H1 (cell line): ENCODE data around the gene SLC1A1. TPM values are rescaled to one million over a fixed set of nuclear protein-coding genes. Genes with fewer than 3 reads are reported as not detected.

Source experiments
- BACH1 ChIP-seq: IDR thresholded peaks from 2 replicates; pipeline ENCODE4 v1.6.1; 2012; ENCODE audit warnings: low read length, improper control_type of control experiment
- BCL11A ChIP-seq, 2 experiments: IDR thresholded peaks; one replicate each; pipeline ENCODE4 v1.6.1; 2011; ENCODE audit warnings: low read depth in 2 of 2, low read length in 2 of 2, mild to moderate bottlenecking in 2 of 2
- CBX5 ChIP-seq: fragments of 300-800, 300-1000 bp; sonication (generic); IDR thresholded peaks from 2 replicates; pipeline ENCODE4 v1.7.1; 2016; ENCODE audit warnings: antibody characterized with exemption, low read length, low read depth
- CHD7 ChIP-seq: fragments of 300-600 bp; sonication (generic); IDR thresholded peaks from 2 replicates; pipeline ENCODE4 v1.7.1; 2012; ENCODE audit warnings: low read length, moderate library complexity, mild to moderate bottlenecking, inconsistent platforms; ENCODE audit not compliant: insufficient replicate concordance
- EP300 ChIP-seq, 2 experiments: IDR thresholded peaks; 1 replicate in 1 of 2; 2 replicates in 1 of 2; pipeline ENCODE4 v1.6.1; 2011 to 2012; ENCODE audit warnings: low read depth in 2 of 2, low read length in 2 of 2, mild to moderate bottlenecking in 2 of 2, borderline replicate concordance in 1 of 2, inconsistent platforms in 1 of 2, moderate library complexity in 1 of 2
- FOSL1 ChIP-seq: IDR thresholded peaks from 2 replicates; pipeline ENCODE4 v1.6.1; 2011; ENCODE audit warnings: mild to moderate bottlenecking, low read depth, low read length, moderate library complexity; ENCODE audit not compliant: insufficient read depth
- GABPA ChIP-seq: IDR thresholded peaks from 2 replicates; pipeline ENCODE4 v1.6.1; 2011; ENCODE audit warnings: mild to moderate bottlenecking, low read length, moderate library complexity, borderline replicate concordance; ENCODE audit not compliant: insufficient read depth
- RNF2 ChIP-seq: fragments of 200-900, 300-1000 bp; sonication (generic); IDR thresholded peaks from 2 replicates; pipeline ENCODE4 v1.7.1; 2016; ENCODE audit warnings: borderline replicate concordance, low read depth, mild to moderate bottlenecking, antibody characterized with exemption, low read length; ENCODE audit not compliant: poor library complexity, severe bottlenecking; ENCODE audit errors: missing control alignments
- SIN3A ChIP-seq, 2 experiments: IDR thresholded peaks in 1 of 2; conservative IDR thresholded peaks in 1 of 2; 2 replicates each; pipeline ENCODE4 v1.6.1; 2011 to 2012; ENCODE audit warnings: low read length in 2 of 2, improper control_type of control experiment in 1 of 2, low read depth in 1 of 2, mild to moderate bottlenecking in 1 of 2
- SP2 ChIP-seq: IDR thresholded peaks from 2 replicates; pipeline ENCODE4 v1.6.1; 2012; ENCODE audit warnings: mild to moderate bottlenecking, low read length, inconsistent platforms
- SP4 ChIP-seq: IDR thresholded peaks from 2 replicates; pipeline ENCODE4 v1.6.1; 2012; ENCODE audit warnings: low read length, inconsistent platforms
- polyA plus RNA-seq, 7 experiments: library from polyadenylated mRNA; depleted of rRNA in 3 of 7; stranded (reverse) in 5 of 7; unstranded in 2 of 7; fragments of >200 nt in 5 of 7; fragments of 200-250 nt in 2 of 7; gene quantifications; 1 replicate in 5 of 7; 2 replicates in 1 of 7; 4 replicates in 1 of 7; pipeline versions ENCODE4 v1.2.1 to v1.2.3, GENCODE V29; 2011 to 2013; ENCODE audit warnings: missing spikeins in 2 of 7, mixed read lengths in 2 of 7
- total RNA-seq: library from RNA; stranded (reverse); fragmentation: NEBNext Ultra II Directional; extraction: Animal tissue kit (Norgen Biotek cat#: 25700); gene quantifications from 2 replicates; pipeline ENCODE4 v1.2.1, GENCODE V29; 2021

Gene SLC1A1
- total and polyA plus RNA-seq, 2 of the 8 experiments (the other 6 are each of a cell fraction or from before 2014, with no cell fraction given), result 4.7 to 11.7 TPM

- TF ChIP-seq CHD7 (no peak), EP300 (IDR thresholded peaks at IDR 0.05; ENCODE audit: borderline replicate concordance in 1 of 2, low read depth in 2 of 2, low read length in 2 of 2) (no peak), SIN3A (conservative IDR thresholded peaks at IDR 0.05 in 1 of 2, IDR thresholded peaks at IDR 0.05 in 1 of 2; ENCODE audit: low read depth in 1 of 2, low read length in 2 of 2) (no peak), SP4 (no peak), BACH1 (no peak), GABPA (no peak), FOSL1 (no peak), CBX5 (no peak), BCL11A (IDR thresholded peaks at IDR 0.05; ENCODE audit: low read depth in 2 of 2, low read length in 2 of 2) (no peak), RNF2 (no peak), SP2 (no peak)
These were observed 86.2 kb downstream of the SLC1A1 start (continued) for GRCh38 chr9:4576448-4576847.
